Activated naive CD4-positive, alpha-beta T cell treated with anti-CD3 and anti-CD28 coated beads, Interleukin-2, amount 50 U/mL, for 24 hours (primary cell): Measurements from ENCODE around the gene NOL4L.

Experiments
- H3K27ac Mint-ChIP-seq: one replicate; pipeline ENCODE4 v1.8.0; 2021; ENCODE audit warnings: mild to moderate bottlenecking, mixed read lengths
- H3K27me3 Mint-ChIP-seq: one replicate; pipeline ENCODE4 v1.8.0; 2021; ENCODE audit warnings: mixed read lengths
- H3K36me3 Mint-ChIP-seq: one replicate; pipeline ENCODE4 v1.8.0; 2021; ENCODE audit warnings: mixed read lengths
- H3K4me1 Mint-ChIP-seq: one replicate; pipeline ENCODE4 v1.8.0; 2021; ENCODE audit warnings: mixed read lengths
- H3K4me3 Mint-ChIP-seq: one replicate; pipeline ENCODE4 v1.8.0; 2021; ENCODE audit warnings: mild to moderate bottlenecking, mixed read lengths
- H3K9me3 Mint-ChIP-seq: one replicate; pipeline ENCODE4 v1.8.0; 2021; ENCODE audit warnings: mixed read lengths

The NOL4L gene

GRCh38 chr20:32566379-32567374, 18.5 kb downstream of the NOL4L start:
- H3K4me3 Mint-ChIP-seq = no peak overlapping the region

GRCh38 chr20:32565735-32566032, 19.4 kb downstream of the NOL4L start:
- H3K4me1 Mint-ChIP-seq = peaks cover 57% of the 10 kb centered on the region
- peak overlapping the region; percentile 90 for H3K27ac Mint-ChIP-seq
- no peak overlapping the region for H3K4me3 Mint-ChIP-seq
- H3K36me3 Mint-ChIP-seq = peaks cover 3% of the 10 kb centered on the region
- H3K27me3 Mint-ChIP-seq = no peaks in the 10 kb centered on the region
- no peaks in the 10 kb centered on the region for H3K9me3 Mint-ChIP-seq

More at GRCh38 chr20:32566379-32567374, 18.5 kb downstream of the NOL4L start:
- H3K9me3 Mint-ChIP-seq = no peaks in the 10 kb centered on the region
- H3K27me3 Mint-ChIP-seq = no peaks in the 10 kb centered on the region
- H3K4me1 Mint-ChIP-seq = peaks cover 57% of the 10 kb centered on the region
- H3K27ac Mint-ChIP-seq = peak overlapping the region; percentile 68
- peaks cover 3% of the 10 kb centered on the region for H3K36me3 Mint-ChIP-seq

- Mint-ChIP-seq H3K4me3 (no peak overlapping the region), H3K9me3 (no peaks in the 10 kb centered on the region), H3K36me3 (peaks cover 3% of the 10 kb centered on the region), H3K4me1 (peaks cover 57% of the 10 kb centered on the region), H3K27ac (peak overlapping the region; percentile 90), H3K27me3 (no peaks in the 10 kb centered on the region)
Observed at GRCh38 chr20:32564921-32565734, 20.0 kb downstream of the NOL4L start.

GRCh38 chr20:32564440-32564839, 20.7 kb downstream of the NOL4L start:
- Mint-ChIP-seq H3K9me3 (no peaks in the 10 kb centered on the region), H3K36me3 (peaks cover 3% of the 10 kb centered on the region), H3K27me3 (no peaks in the 10 kb centered on the region), H3K4me1 (peaks cover 53% of the 10 kb centered on the region), H3K27ac (no peak overlapping the region), H3K4me3 (no peak overlapping the region)

- no peaks in the 10 kb centered on the region for H3K27me3 Mint-ChIP-seq
Observed at GRCh38 chr20:32563311-32564272, 21.5 kb downstream of the NOL4L start.

GRCh38 chr20:32562495-32562911, 22.6 kb downstream of the NOL4L start:
- peak overlapping the region; percentile 70 for H3K27ac Mint-ChIP-seq
- peaks cover 55% of the 10 kb centered on the region for H3K4me1 Mint-ChIP-seq
- no peaks in the 10 kb centered on the region for H3K9me3 Mint-ChIP-seq
- no peaks in the 10 kb centered on the region for H3K27me3 Mint-ChIP-seq
- H3K36me3 Mint-ChIP-seq = peaks cover 3% of the 10 kb centered on the region
- H3K4me3 Mint-ChIP-seq = no peak overlapping the region

More at GRCh38 chr20:32563311-32564272, 21.5 kb downstream of the NOL4L start:
- H3K36me3 Mint-ChIP-seq = peaks cover 3% of the 10 kb centered on the region
- H3K4me3 Mint-ChIP-seq = no peak overlapping the region
- no peaks in the 10 kb centered on the region for H3K9me3 Mint-ChIP-seq
- H3K4me1 Mint-ChIP-seq = peaks cover 52% of the 10 kb centered on the region
- no peak overlapping the region for H3K27ac Mint-ChIP-seq

GRCh38 chr20:32560989-32561830, 23.9 kb downstream of the NOL4L start:
- Mint-ChIP-seq H3K4me3 (peak overlapping the region; percentile 61), H3K9me3 (no peaks in the 10 kb centered on the region), H3K36me3 (peaks cover 6% of the 10 kb centered on the region), H3K27me3 (no peaks in the 10 kb centered on the region), H3K4me1 (peaks cover 68% of the 10 kb centered on the region), H3K27ac (peak overlapping the region; percentile 46)

GRCh38 chr20:32560482-32560988, 24.6 kb downstream of the NOL4L start:
- Mint-ChIP-seq H3K9me3 (no peaks in the 10 kb centered on the region), H3K27ac (peak overlapping the region; percentile 84), H3K4me1 (peaks cover 72% of the 10 kb centered on the region), H3K4me3 (peak overlapping the region; percentile 51), H3K27me3 (no peaks in the 10 kb centered on the region), H3K36me3 (peaks cover 4% of the 10 kb centered on the region)

- no peaks in the 10 kb centered on the region for H3K9me3 Mint-ChIP-seq
- no peak overlapping the region for H3K4me3 Mint-ChIP-seq
- peaks cover 3% of the 10 kb centered on the region for H3K36me3 Mint-ChIP-seq
- peaks cover 76% of the 10 kb centered on the region for H3K4me1 Mint-ChIP-seq
- H3K27ac Mint-ChIP-seq = peak overlapping the region; percentile 84
- H3K27me3 Mint-ChIP-seq = no peaks in the 10 kb centered on the region
Observed at GRCh38 chr20:32559753-32560380, 25.3 kb downstream of the NOL4L start.

GRCh38 chr20:32559205-32559752, 25.9 kb downstream of the NOL4L start:
- H3K9me3 Mint-ChIP-seq = no peaks in the 10 kb centered on the region
- H3K27me3 Mint-ChIP-seq = no peaks in the 10 kb centered on the region
- H3K36me3 Mint-ChIP-seq = peaks cover 3% of the 10 kb centered on the region
- H3K27ac Mint-ChIP-seq = peak overlapping the region; percentile 74
- H3K4me3 Mint-ChIP-seq = no peak overlapping the region
- peaks cover 78% of the 10 kb centered on the region for H3K4me1 Mint-ChIP-seq

- H3K36me3 Mint-ChIP-seq = peaks cover 3% of the 10 kb centered on the region
- no peak overlapping the region for H3K27ac Mint-ChIP-seq
- no peaks in the 10 kb centered on the region for H3K9me3 Mint-ChIP-seq
- no peaks in the 10 kb centered on the region for H3K27me3 Mint-ChIP-seq
- no peak overlapping the region for H3K4me3 Mint-ChIP-seq
- peaks cover 82% of the 10 kb centered on the region for H3K4me1 Mint-ChIP-seq
Observed at GRCh38 chr20:32558526-32558925, 26.6 kb downstream of the NOL4L start.

- H3K27ac Mint-ChIP-seq = peak overlapping the region; percentile 65
- H3K36me3 Mint-ChIP-seq = peaks cover 3% of the 10 kb centered on the region
- no peak overlapping the region for H3K4me3 Mint-ChIP-seq
- H3K4me1 Mint-ChIP-seq = peaks cover 88% of the 10 kb centered on the region
- H3K27me3 Mint-ChIP-seq = no peaks in the 10 kb centered on the region
- H3K9me3 Mint-ChIP-seq = no peaks in the 10 kb centered on the region
Observed at GRCh38 chr20:32557319-32557718, 27.8 kb downstream of the NOL4L start.

- Mint-ChIP-seq H3K9me3 (no peaks in the 10 kb centered on the region), H3K4me3 (no peak overlapping the region), H3K27ac (peak overlapping the region; percentile 51), H3K36me3 (peaks cover 3% of the 10 kb centered on the region), H3K4me1 (peaks cover 80% of the 10 kb centered on the region), H3K27me3 (no peaks in the 10 kb centered on the region)
Observed at GRCh38 chr20:32556312-32557184, 28.6 kb downstream of the NOL4L start.
